ENCODE measurements around the gene PRR11. TPM values are rescaled to one million over a fixed set of nuclear protein-coding genes. Genes with fewer than 3 reads are reported as not detected.

PRR11 gene
- total RNA-seq, 1 donor from 2014 or later = 51.9 TPM

DNA sequence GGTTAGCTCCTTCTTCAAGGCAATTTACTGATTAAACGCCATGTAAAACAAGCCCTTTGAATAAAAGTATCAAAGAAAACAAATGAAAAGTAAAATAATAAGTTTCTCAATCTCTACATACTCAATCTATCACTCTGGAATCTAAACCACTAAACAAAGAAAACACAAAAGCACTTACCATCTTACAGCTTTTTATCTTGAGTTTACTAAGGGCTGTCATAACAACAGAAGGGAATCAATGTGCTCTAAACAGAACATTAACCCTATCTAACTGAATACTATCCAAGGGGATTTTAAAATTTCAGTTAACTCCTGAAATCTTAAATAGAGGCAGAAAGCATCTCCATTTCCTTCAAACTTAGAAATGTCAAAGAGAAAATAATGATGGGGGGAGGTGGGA lies 4.0 kb upstream of the PRR11 start:
- peaks cover 15% of the 10 kb centered on the region for H3F3A ChIP-seq (ENCODE audit: low read depth)
- Mint-ChIP-seq H3K4me1 (peaks cover 29% of the 10 kb centered on the region), H3K36me3 (peaks cover 16% of the 10 kb centered on the region), H3K4me3 (peak overlapping the region; percentile 73), H3K9me3 (no peaks in the 10 kb centered on the region), H3K27ac (peak overlapping the region; percentile 9), H3K27me3 (ENCODE audit: insufficient read depth, low read depth) (no peaks in the 10 kb centered on the region)
- no peaks in the 10 kb centered on the region for H3K9me3 ChIP-seq (ENCODE audit: low read depth)
- H3K9ac ChIP-seq = no peak overlapping the region
- H4K20me1 ChIP-seq (ENCODE audit: low read depth) = peaks cover 53% of the 10 kb centered on the region
- H3K4me2 ChIP-seq = peak overlapping the region; percentile 98
- H2AFZ ChIP-seq (replicated peaks) = no peak overlapping the region
- peaks cover 92% of the 10 kb centered on the region for H3K79me2 ChIP-seq (ENCODE audit: low read depth)
- TF ChIP-seq EZH2phosphoT487 (IDR thresholded peaks at IDR 0.05) (no peak), EZH2 (IDR thresholded peaks at IDR 0.05) (no peak)
- TF ChIP-seq, protein P1, sequence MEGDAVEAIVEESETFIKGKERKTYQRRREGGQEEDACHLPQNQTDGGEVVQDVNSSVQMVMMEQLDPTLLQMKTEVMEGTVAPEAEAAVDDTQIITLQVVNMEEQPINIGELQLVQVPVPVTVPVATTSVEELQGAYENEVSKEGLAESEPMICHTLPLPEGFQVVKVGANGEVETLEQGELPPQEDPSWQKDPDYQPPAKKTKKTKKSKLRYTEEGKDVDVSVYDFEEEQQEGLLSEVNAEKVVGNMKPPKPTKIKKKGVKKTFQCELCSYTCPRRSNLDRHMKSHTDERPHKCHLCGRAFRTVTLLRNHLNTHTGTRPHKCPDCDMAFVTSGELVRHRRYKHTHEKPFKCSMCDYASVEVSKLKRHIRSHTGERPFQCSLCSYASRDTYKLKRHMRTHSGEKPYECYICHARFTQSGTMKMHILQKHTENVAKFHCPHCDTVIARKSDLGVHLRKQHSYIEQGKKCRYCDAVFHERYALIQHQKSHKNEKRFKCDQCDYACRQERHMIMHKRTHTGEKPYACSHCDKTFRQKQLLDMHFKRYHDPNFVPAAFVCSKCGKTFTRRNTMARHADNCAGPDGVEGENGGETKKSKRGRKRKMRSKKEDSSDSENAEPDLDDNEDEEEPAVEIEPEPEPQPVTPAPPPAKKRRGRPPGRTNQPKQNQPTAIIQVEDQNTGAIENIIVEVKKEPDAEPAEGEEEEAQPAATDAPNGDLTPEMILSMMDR (IDR thresholded peaks at IDR 0.05) = no peak
- no peak overlapping the region for H3K27ac ChIP-seq
- no peak for DNase-seq (ENCODE audit: low spot score)
- peaks cover 29% of the 10 kb centered on the region for H3K4me1 ChIP-seq
- H3K4me3 ChIP-seq = peak overlapping the region; percentile 63
- no peaks in the 10 kb centered on the region for H3K27me3 ChIP-seq
- no peaks in the 10 kb centered on the region for H3K36me3 ChIP-seq

DNA sequence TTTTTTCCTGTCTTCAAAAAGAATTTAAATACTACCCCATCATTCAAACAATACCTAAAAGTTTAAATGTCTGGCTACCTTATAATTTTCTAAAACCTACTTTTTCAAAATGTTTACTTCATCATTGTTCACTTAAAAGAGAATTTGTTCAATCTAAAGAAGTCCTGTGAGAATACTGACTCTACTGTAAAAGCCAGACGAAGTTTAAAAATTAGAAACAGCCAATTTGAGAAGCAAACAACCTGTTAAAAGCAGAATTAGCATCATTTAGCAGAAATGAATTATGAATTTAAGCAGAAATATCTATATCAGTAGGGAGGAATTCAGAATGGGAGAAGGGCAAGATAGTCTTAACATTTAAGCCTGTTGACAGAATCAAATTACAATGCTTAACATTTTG lies 2.6 kb upstream of the PRR11 start:
- Histone ChIP-seq H3K4me1 (peaks cover 40% of the 10 kb centered on the region), H3K79me2 (ENCODE audit: low read depth) (peaks cover 92% of the 10 kb centered on the region)

DNA sequence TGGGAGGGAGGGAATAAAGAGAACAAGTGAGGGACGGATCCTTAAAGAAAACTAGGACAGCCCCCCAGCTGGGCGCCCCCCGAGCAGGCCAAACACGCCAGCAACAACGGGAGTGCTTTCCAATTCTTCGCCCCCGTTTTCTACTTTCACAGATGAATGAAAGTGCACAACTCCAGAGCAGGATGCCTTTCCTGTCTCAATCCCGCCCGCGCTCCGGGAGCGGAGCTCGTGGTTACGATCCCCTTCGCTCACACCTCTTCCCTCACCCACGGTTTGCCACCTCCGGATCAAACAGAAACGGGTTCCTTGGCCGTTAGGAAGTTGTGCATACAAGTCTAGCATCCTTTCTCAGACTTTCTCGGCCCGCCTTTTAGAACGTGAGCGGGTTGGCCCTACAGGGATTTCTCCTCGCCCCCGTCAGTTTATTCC lies 1.2 kb upstream of the PRR11 start:
- no peak for TF ChIP-seq EZH2 (IDR thresholded peaks at IDR 0.05)
- H3F3A ChIP-seq (ENCODE audit: low read depth) = peaks cover 15% of the 10 kb centered on the region
- DNase-seq (ENCODE audit: low spot score) = peak; percentile 75
- H3K36me3 ChIP-seq = no peaks in the 10 kb centered on the region
- Mint-ChIP-seq H3K36me3 (peaks cover 13% of the 10 kb centered on the region), H3K4me3 (no peak overlapping the region), H3K27ac (no peak overlapping the region), H3K9me3 (no peaks in the 10 kb centered on the region), H3K4me1 (peaks cover 36% of the 10 kb centered on the region), H3K27me3 (ENCODE audit: insufficient read depth, low read depth) (no peaks in the 10 kb centered on the region)
- peak overlapping the region; percentile 85 for H3K9ac ChIP-seq
- peaks cover 92% of the 10 kb centered on the region for H3K79me2 ChIP-seq (ENCODE audit: low read depth)
- H3K4me3 ChIP-seq = peak overlapping the region; percentile 63
- peaks cover 46% of the 10 kb centered on the region for H3K4me1 ChIP-seq
- H3K4me2 ChIP-seq = peak overlapping the region; percentile 98
- H3K27ac ChIP-seq = peak overlapping the region; percentile 98
- H2AFZ ChIP-seq (replicated peaks) = peak overlapping the region; percentile 20
- no peaks in the 10 kb centered on the region for H3K27me3 ChIP-seq
- H4K20me1 ChIP-seq (ENCODE audit: low read depth) = peaks cover 33% of the 10 kb centered on the region
- no peaks in the 10 kb centered on the region for H3K9me3 ChIP-seq (ENCODE audit: low read depth)

More for the DNA sequence above, 2.6 kb upstream of the PRR11 start:
- H4K20me1 ChIP-seq (ENCODE audit: low read depth) = peaks cover 40% of the 10 kb centered on the region
- Mint-ChIP-seq H3K9me3 (no peaks in the 10 kb centered on the region), H3K4me1 (peaks cover 27% of the 10 kb centered on the region), H3K4me3 (no peak overlapping the region), H3K27me3 (ENCODE audit: insufficient read depth, low read depth) (no peaks in the 10 kb centered on the region), H3K27ac (no peak overlapping the region), H3K36me3 (peaks cover 10% of the 10 kb centered on the region)
- H3K4me2 ChIP-seq = peak overlapping the region; percentile 98
- peak overlapping the region; percentile 63 for H3K4me3 ChIP-seq
- DNase-seq (ENCODE audit: low spot score) = no peak
- peaks cover 15% of the 10 kb centered on the region for H3F3A ChIP-seq (ENCODE audit: low read depth)
- H3K9me3 ChIP-seq (ENCODE audit: low read depth) = no peaks in the 10 kb centered on the region
- peak overlapping the region; percentile 85 for H3K9ac ChIP-seq
- peak overlapping the region; percentile 98 for H3K27ac ChIP-seq
- no peak overlapping the region for H2AFZ ChIP-seq (replicated peaks)
- no peaks in the 10 kb centered on the region for H3K27me3 ChIP-seq
- H3K36me3 ChIP-seq = no peaks in the 10 kb centered on the region
- no peak for TF ChIP-seq EZH2phosphoT487 (IDR thresholded peaks at IDR 0.05)
- no peak for TF ChIP-seq EZH2 (IDR thresholded peaks at IDR 0.05)
- TF ChIP-seq, protein P1 (IDR thresholded peaks at IDR 0.05) = no peak

DNA sequence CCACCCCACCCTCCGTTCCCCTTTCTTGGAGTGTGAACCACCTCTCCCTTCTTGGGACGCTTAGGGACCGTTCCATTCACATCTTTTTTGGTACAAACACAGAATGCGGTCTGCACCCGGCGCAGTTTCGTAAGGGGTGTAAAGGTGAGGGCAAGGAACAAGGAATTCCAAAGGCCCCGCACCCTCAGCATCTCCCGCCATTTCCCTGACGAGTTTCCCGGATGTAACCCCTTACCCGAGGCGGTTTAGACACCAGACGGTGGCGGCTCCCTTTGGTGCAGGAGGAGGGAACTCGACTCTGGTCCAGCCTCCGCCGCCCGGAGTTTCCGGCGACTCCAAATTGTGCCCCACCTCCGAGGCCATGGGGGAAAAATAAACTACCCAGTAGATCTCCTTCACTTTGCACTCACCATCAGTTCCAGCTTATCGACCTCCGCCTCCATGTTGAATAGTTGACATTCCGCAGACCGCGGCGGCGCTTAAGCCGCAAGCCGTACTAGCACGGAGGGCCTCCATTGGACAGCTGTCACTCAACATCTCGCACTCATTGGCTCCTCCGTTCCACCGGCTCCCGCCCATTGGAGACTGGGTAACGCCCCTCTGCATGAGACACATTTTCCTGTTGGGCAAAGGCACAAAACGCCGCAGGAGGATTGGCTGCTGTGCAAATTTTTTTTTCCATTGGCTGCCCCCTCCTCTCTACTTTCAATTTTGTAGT lies 666 bp upstream of the PRR11 start, which contains the start of gene SKA2:
Gene SKA2 (minus strand): TSS at position 466 of the 718 bp plus-strand sequence. CDS start 23 bp downstream, at position 443.
- TF ChIP-seq EZH2 (IDR thresholded peaks at IDR 0.05) (no peak), EZH2phosphoT487 (IDR thresholded peaks at IDR 0.05) (no peak)
- TF ChIP-seq, protein P1 (IDR thresholded peaks at IDR 0.05) = no peak
- Histone ChIP-seq H3K27ac (peak within 1 kb of the TSS; percentile 98), H3K36me3 (no peaks in the 10 kb centered on the region), H4K20me1 (ENCODE audit: low read depth) (peaks cover 32% of the 10 kb centered on the region), H3K79me2 (ENCODE audit: low read depth) (peaks cover 92% of the 10 kb centered on the region), H3K4me1 (peaks cover 47% of the 10 kb centered on the region), H3K9me3 (ENCODE audit: low read depth) (no peaks in the 10 kb centered on the region), H3F3A (ENCODE audit: low read depth) (peaks cover 15% of the 10 kb centered on the region), H3K4me2 (peak within 1 kb of the TSS; percentile 98), H3K4me3 (peak within 1 kb of the TSS; percentile 71), H3K27me3 (no peaks in the 10 kb centered on the region), H3K9ac (peak within 1 kb of the TSS; percentile 85), H2AFZ (replicated peaks) (peak within 1 kb of the TSS; percentile 79)
- no peak within 1 kb of the TSS for H3K27ac Mint-ChIP-seq
- H3K27me3 Mint-ChIP-seq (ENCODE audit: insufficient read depth, low read depth) = peaks cover 3% of the 10 kb centered on the region
- no peaks in the 10 kb centered on the region for H3K9me3 Mint-ChIP-seq
- H3K4me3 Mint-ChIP-seq = no peak within 1 kb of the TSS
- H3K36me3 Mint-ChIP-seq = peaks cover 9% of the 10 kb centered on the region
- H3K4me1 Mint-ChIP-seq = peaks cover 42% of the 10 kb centered on the region
- DNase-seq (ENCODE audit: low spot score) = peak; percentile 99
